HG03095 (cell line): ENCODE measurements around the gene SLC7A6OS.
A peak's percentile ranks its signal among the peaks of the same experiment; 100 is the strongest.

Source experiments
- ATAC-seq: cut with Tn5 transposase; IDR thresholded peaks from one replicate; pipeline ENCODE4 v1.9.1; 2021; ENCODE audit warnings: moderate library complexity; ENCODE audit not compliant: unreplicated experiment

SLC7A6OS gene

GRCh38 chr16:68345351-68345810 lies 34.6 kb upstream of the SLC7A6OS start:
- ATAC-seq: no peak

GRCh38 chr16:68344252-68344651 lies 33.5 kb upstream of the SLC7A6OS start:
- ATAC-seq: no peak

GRCh38 chr16:68343137-68343536 lies 32.4 kb upstream of the SLC7A6OS start:
- ATAC-seq: no peak

- no peak for ATAC-seq
These were observed 31.9 kb upstream of the SLC7A6OS start for GRCh38 chr16:68342620-68343019.

GRCh38 chr16:68339214-68339613 lies 28.5 kb upstream of the SLC7A6OS start:
- ATAC-seq: no peak

GRCh38 chr16:68338326-68339119 lies 27.8 kb upstream of the SLC7A6OS start:
- ATAC-seq: no peak

GRCh38 chr16:68335175-68335574 lies 24.4 kb upstream of the SLC7A6OS start:
- no peak for ATAC-seq

- ATAC-seq: no peak
These were observed 21.8 kb upstream of the SLC7A6OS start for GRCh38 chr16:68332411-68333121.

- no peak for ATAC-seq
These were observed 21.2 kb upstream of the SLC7A6OS start for GRCh38 chr16:68331879-68332410.

- no peak for ATAC-seq
These were observed 18.2 kb upstream of the SLC7A6OS start for GRCh38 chr16:68328860-68329390.

- ATAC-seq: peak; percentile 61
These were observed 17.6 kb upstream of the SLC7A6OS start for GRCh38 chr16:68328151-68328859.

- ATAC-seq: no peak
These were observed 14.1 kb upstream of the SLC7A6OS start for GRCh38 chr16:68324780-68325357.

GRCh38 chr16:68324336-68324735 lies 13.6 kb upstream of the SLC7A6OS start:
- ATAC-seq: no peak

GRCh38 chr16:68319185-68319908 lies 8.6 kb upstream of the SLC7A6OS start:
- no peak for ATAC-seq

GRCh38 chr16:68313116-68313515 lies 2.4 kb upstream of the SLC7A6OS start:
- ATAC-seq: no peak

- peak; percentile 25 for ATAC-seq
These were observed 341 bp downstream of the SLC7A6OS start for GRCh38 chr16:68310437-68310773.

- ATAC-seq: no peak
These were observed 947 bp downstream of the SLC7A6OS start for GRCh38 chr16:68309799-68310198.

GRCh38 chr16:68306633-68307032 lies 4.1 kb downstream of the SLC7A6OS start:
- no peak for ATAC-seq

GRCh38 chr16:68300734-68301459 lies 9.8 kb downstream of the SLC7A6OS start:
- no peak for ATAC-seq
